Measurements from ENCODE around the gene HERC2. TPM values are rescaled to one million over a fixed set of nuclear protein-coding genes. Genes with fewer than 3 reads are reported as not detected.

The HERC2 gene
- total RNA-seq, 2 donors from 2014 or later = 105 to 112 TPM

GRCh38 chr15:28079313-28079969, 242.5 kb downstream of the HERC2 start:
- Mint-ChIP-seq H3K4me3 (no peak overlapping the region), H3K36me3 (ENCODE audit: low read depth) (no peaks in the 10 kb centered on the region), H3K27me3 (ENCODE audit: insufficient read depth) (peaks cover 6% of the 10 kb centered on the region), H3K27ac (no peak overlapping the region), H3K9me3 (no peaks in the 10 kb centered on the region), H3K4me1 (no peaks in the 10 kb centered on the region)
- Histone ChIP-seq H3K9me3 (ENCODE audit: control insufficient read depth, low read length) (no peaks in the 10 kb centered on the region), H3K4me3 (ENCODE audit: low read length) (no peak overlapping the region), H3K36me3 (ENCODE audit: control insufficient read depth, insufficient read depth, low read length) (no peaks in the 10 kb centered on the region), H3K27me3 (ENCODE audit: control insufficient read depth, insufficient read depth, low read length, poor library complexity, severe bottlenecking) (no peaks in the 10 kb centered on the region), H3K9ac (ENCODE audit: extremely low read depth, low read length, poor library complexity, severe bottlenecking) (no peak overlapping the region), H3K4me1 (ENCODE audit: control insufficient read depth, insufficient read depth, low read length) (no peaks in the 10 kb centered on the region), H3K27ac (ENCODE audit: low read depth, low read length) (no peak overlapping the region)
- DNase-seq = no peak
- 89 to 95% methylated on average over 3 to 9 of the region's 9 CpGs for WGBS, 2 experiments (ENCODE audit: insufficient coverage in 1 of 2, insufficient read length in 1 of 2)
- TF ChIP-seq CTCF (conservative IDR thresholded peaks at IDR 0.05) = no peak

DNA sequence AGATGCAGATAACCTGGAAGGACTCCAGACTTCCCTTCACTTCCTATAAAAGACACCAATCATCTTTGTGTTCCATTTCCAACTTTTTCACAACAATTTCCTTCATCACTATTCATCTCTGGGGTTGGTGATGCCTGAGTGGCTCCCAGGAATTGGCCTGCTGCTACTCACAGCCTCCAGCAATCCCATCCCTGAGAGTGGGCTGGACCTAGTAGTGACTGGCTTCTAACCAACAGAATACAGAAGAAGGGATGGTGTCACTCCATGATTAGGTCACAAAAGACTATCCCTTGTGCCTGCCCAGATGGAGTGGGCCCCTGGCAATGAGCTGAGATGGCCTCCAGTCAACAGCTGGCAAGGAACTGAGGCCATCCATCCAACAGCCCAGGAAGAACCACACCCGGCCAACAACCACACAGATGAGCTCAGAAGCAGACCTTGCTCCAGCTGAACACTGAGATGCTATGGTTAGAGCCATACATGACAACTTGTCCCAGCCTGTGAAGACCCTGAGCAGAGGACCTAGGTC, 243.7 kb downstream of the HERC2 start:
- no peaks in the 10 kb centered on the region for H3K27me3 ChIP-seq (ENCODE audit: control insufficient read depth, insufficient read depth, low read length, poor library complexity, severe bottlenecking)
- H3K36me3 ChIP-seq (ENCODE audit: control insufficient read depth, insufficient read depth, low read length) = no peaks in the 10 kb centered on the region
- H3K9ac ChIP-seq (ENCODE audit: extremely low read depth, low read length, poor library complexity, severe bottlenecking) = no peak overlapping the region
- Mint-ChIP-seq H3K4me3 (no peak overlapping the region), H3K36me3 (ENCODE audit: low read depth) (no peaks in the 10 kb centered on the region), H3K4me1 (no peaks in the 10 kb centered on the region), H3K27me3 (ENCODE audit: insufficient read depth) (peaks cover 1% of the 10 kb centered on the region), H3K9me3 (peaks cover 8% of the 10 kb centered on the region), H3K27ac (no peak overlapping the region)
- 89% methylated on average over 1 of the region's 1 CpG; no CpG with 5 or more reads in 1 of the 2 experiments for WGBS, 2 experiments (ENCODE audit: insufficient coverage in 1 of 2, insufficient read length in 1 of 2)
- H3K4me3 ChIP-seq (ENCODE audit: low read length) = no peak overlapping the region
- no peak for TF ChIP-seq CTCF (conservative IDR thresholded peaks at IDR 0.05)
- no peak for DNase-seq
- H3K4me1 ChIP-seq (ENCODE audit: control insufficient read depth, insufficient read depth, low read length) = no peaks in the 10 kb centered on the region
- H3K27ac ChIP-seq (ENCODE audit: low read depth, low read length) = no peak overlapping the region
- no peaks in the 10 kb centered on the region for H3K9me3 ChIP-seq (ENCODE audit: control insufficient read depth, low read length)

GRCh38 chr15:28075573-28075972, 246.4 kb downstream of the HERC2 start:
- Histone ChIP-seq H3K4me1 (ENCODE audit: control insufficient read depth, insufficient read depth, low read length) (no peaks in the 10 kb centered on the region), H3K9ac (ENCODE audit: extremely low read depth, low read length, poor library complexity, severe bottlenecking) (no peak overlapping the region), H3K9me3 (ENCODE audit: control insufficient read depth, low read length) (peaks cover 16% of the 10 kb centered on the region), H3K27me3 (ENCODE audit: control insufficient read depth, insufficient read depth, low read length, poor library complexity, severe bottlenecking) (no peaks in the 10 kb centered on the region), H3K36me3 (ENCODE audit: control insufficient read depth, insufficient read depth, low read length) (no peaks in the 10 kb centered on the region), H3K4me3 (ENCODE audit: low read length) (no peak overlapping the region), H3K27ac (ENCODE audit: low read depth, low read length) (no peak overlapping the region)
- H3K27me3 Mint-ChIP-seq (ENCODE audit: insufficient read depth) = peaks cover 1% of the 10 kb centered on the region
- no peak for TF ChIP-seq CTCF (conservative IDR thresholded peaks at IDR 0.05)
- peaks cover 25% of the 10 kb centered on the region for H3K9me3 Mint-ChIP-seq
- H3K4me3 Mint-ChIP-seq = no peak overlapping the region
- no peaks in the 10 kb centered on the region for H3K36me3 Mint-ChIP-seq (ENCODE audit: low read depth)
- H3K27ac Mint-ChIP-seq = no peak overlapping the region
- 100% methylated on average over 1 of the region's 1 CpG; no CpG with 5 or more reads in 1 of the 2 experiments for WGBS, 2 experiments (ENCODE audit: insufficient coverage in 1 of 2, insufficient read length in 1 of 2)
- H3K4me1 Mint-ChIP-seq = no peaks in the 10 kb centered on the region
- no peak for DNase-seq
